Panc1 (cell line): ENCODE results near the gene LSM14A.

ENCODE experiments used
- CTCF ChIP-seq: fragments of 450-650 bp; IDR thresholded peaks from 2 replicates; pipeline ENCODE4 v1.5.1; 2017; ENCODE audit warnings: mild to moderate bottlenecking
- POLR2AphosphoS5 ChIP-seq: IDR thresholded peaks from 2 replicates; pipeline ENCODE4 v1.6.1; 2012; ENCODE audit warnings: mild to moderate bottlenecking, low read depth, low read length, moderate library complexity
- REST ChIP-seq, 2 experiments: IDR thresholded peaks; 2 replicates each; pipeline ENCODE4 v1.6.1; 2011 to 2012; ENCODE audit warnings: low read depth in 2 of 2, control low read depth in 1 of 2, low read length in 1 of 2, mild to moderate bottlenecking in 1 of 2, moderate library complexity in 1 of 2; ENCODE audit not compliant: insufficient read depth in 1 of 2
- SIN3A ChIP-seq: IDR thresholded peaks from 2 replicates; pipeline ENCODE4 v1.6.1; 2012; ENCODE audit warnings: low read depth, mild to moderate bottlenecking, low read length, moderate library complexity, borderline replicate concordance; ENCODE audit not compliant: insufficient read depth
- TCF7L2 ChIP-seq: IDR thresholded peaks from 2 replicates; pipeline ENCODE4 v1.6.1; 2011; ENCODE audit warnings: mild to moderate bottlenecking, low read depth, low read length, inconsistent platforms

GRCh38 chr19:34255546-34255945 lies 83.2 kb downstream of the LSM14A start:
- no peak for TF ChIP-seq CTCF
- no peak for TF ChIP-seq POLR2AphosphoS5
- no peak for TF ChIP-seq TCF7L2
- TF ChIP-seq SIN3A, result no peak
- no peak for TF ChIP-seq REST (IDR thresholded peaks at IDR 0.05; ENCODE audit: insufficient read depth in 1 of 2, low read depth in 2 of 2, low read length in 1 of 2)
